Smooth muscle cell (in vitro differentiated cells): ENCODE results near the gene GUCA2A. TPM values are rescaled to one million over a fixed set of nuclear protein-coding genes. Genes with fewer than 3 reads are reported as not detected.

Experiments used
- DNase-seq: peaks from one replicate; lab custom pipeline; 2025; ENCODE audit not compliant: unreplicated experiment; lab: John Stamatoyannopoulos, UW
- H2AFZ ChIP-seq: fragments of 200-600 bp; sonication (generic); 2 replicates; pipeline ENCODE4 v1.6.0; 2016; ENCODE audit warnings: antibody characterized with exemption, low read depth, mild to moderate bottlenecking
- H3F3A ChIP-seq: fragments of 200-600 bp; sonication (generic); 2 replicates; pipeline ENCODE4 v1.6.0; 2017; ENCODE audit warnings: antibody characterized with exemption, low read depth
- H3K27ac ChIP-seq: fragments of 200-600 bp; sonication (generic); 2 replicates; pipeline ENCODE4 v1.5.1; 2016; ENCODE audit warnings: low read depth, mild to moderate bottlenecking
- H3K27me3 ChIP-seq: fragments of 200-600 bp; sonication (generic); 2 replicates; pipeline ENCODE4 v1.6.1; 2016; ENCODE audit warnings: low read depth, mild to moderate bottlenecking
- H3K36me3 ChIP-seq: fragments of 200-600 bp; sonication (generic); 2 replicates; pipeline ENCODE4 v1.5.1; 2016; ENCODE audit warnings: low read depth
- H3K4me1 ChIP-seq: fragments of 200-600 bp; sonication (generic); 2 replicates; pipeline ENCODE4 v1.5.1; 2016; ENCODE audit warnings: low read depth
- H3K4me2 ChIP-seq: fragments of 200-600 bp; sonication (generic); 2 replicates; pipeline ENCODE4 v1.6.0; 2016; ENCODE audit warnings: mild to moderate bottlenecking
- H3K4me3 ChIP-seq: fragments of 200-600 bp; sonication (generic); 2 replicates; pipeline ENCODE4 v1.5.1; 2016; ENCODE audit warnings: mild to moderate bottlenecking
- H3K79me2 ChIP-seq: fragments of 200-600 bp; sonication (generic); 2 replicates; pipeline ENCODE4 v1.6.0; 2016; ENCODE audit warnings: low read depth, mild to moderate bottlenecking
- H3K9ac ChIP-seq: fragments of 200-600 bp; sonication (generic); 2 replicates; pipeline ENCODE4 v1.6.0; 2016; ENCODE audit warnings: low read depth
- H3K9me3 ChIP-seq: fragments of 200-600 bp; sonication (generic); replicated peaks from 2 replicates; pipeline ENCODE4 v1.5.1; 2016; ENCODE audit warnings: low read depth
- H4K20me1 ChIP-seq: fragments of 200-600 bp; sonication (generic); 2 replicates; pipeline ENCODE4 v1.6.0; 2016; ENCODE audit warnings: low read depth
- CTCF ChIP-seq: fragments of 200-600 bp; sonication (generic); IDR thresholded peaks from 2 replicates; pipeline ENCODE4 v1.5.1; 2017; ENCODE audit warnings: borderline replicate concordance, mild to moderate bottlenecking, antibody characterized with exemption; ENCODE audit not compliant: insufficient read depth, poor library complexity, severe bottlenecking
- WGBS: methylation state at CpG from one replicate; pipeline ENCODE4 v1.1.7; 2016; ENCODE audit warnings: low lambda C conversion rate; 5-methylcytosine and 5-hydroxymethylcytosine counted together
- polyA plus RNA-seq: library from polyadenylated mRNA; unstranded; fragments of >200 nt; fragmentation: Nextera tagmentation; extraction: Ambion mirVana; gene quantifications from 2 replicates; pipeline ENCODE4 v1.2.1, GENCODE V29; 2016
- total RNA-seq: library from RNA; depleted of rRNA; stranded (reverse); fragments of >200 nt; gene quantifications from 2 replicates; pipeline ENCODE4 v1.2.3, GENCODE V29; 2014

GUCA2A gene
- total and polyA plus RNA-seq, 2 experiments from 2014 or later: not detected

DNA sequence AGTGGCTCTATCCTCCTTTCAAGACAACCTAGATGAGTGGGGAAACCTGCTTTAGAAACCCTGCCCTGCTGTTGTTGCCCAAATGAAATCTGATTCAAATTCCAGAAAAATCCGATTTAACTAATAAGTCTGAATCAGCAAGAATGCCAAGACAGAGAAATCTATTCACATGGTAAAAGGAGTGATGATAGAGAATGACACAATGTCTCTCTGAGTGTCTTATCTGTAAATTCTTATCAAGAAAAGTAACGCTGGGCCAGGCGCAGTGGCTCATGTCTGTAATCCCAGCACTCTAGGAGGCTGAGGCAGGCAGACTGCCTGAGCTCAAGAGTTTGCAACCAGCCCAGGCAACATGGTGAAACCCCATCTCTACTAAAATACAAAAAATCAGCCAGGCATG is 13.7 kb upstream of the GUCA2A start:
- 11% methylated on average over 3 of the region's 3 CpGs for WGBS
- Histone ChIP-seq H3K27me3 (no peaks in the 10 kb centered on the region), H3K36me3 (no peaks in the 10 kb centered on the region), H3K9me3 (no peaks in the 10 kb centered on the region), H3K4me3 (no peak overlapping the region), H3K4me1 (peaks cover 6% of the 10 kb centered on the region), H2AFZ (no peak overlapping the region), H3K4me2 (peak overlapping the region; percentile 35), H3K79me2 (no peaks in the 10 kb centered on the region), H3K27ac (peak overlapping the region; percentile 42), H3K9ac (no peak overlapping the region), H3F3A (peaks cover 16% of the 10 kb centered on the region), H4K20me1 (peaks cover 38% of the 10 kb centered on the region)
- DNase-seq: no peak
- no peak for TF ChIP-seq CTCF

- Histone ChIP-seq H3K79me2 (no peaks in the 10 kb centered on the region), H3K27me3 (no peaks in the 10 kb centered on the region), H2AFZ (no peak overlapping the region), H4K20me1 (peaks cover 42% of the 10 kb centered on the region), H3K9me3 (no peaks in the 10 kb centered on the region), H3K4me1 (peaks cover 6% of the 10 kb centered on the region), H3K9ac (no peak overlapping the region), H3K4me3 (no peak overlapping the region), H3K27ac (peak overlapping the region; percentile 42), H3K36me3 (no peaks in the 10 kb centered on the region), H3K4me2 (peak overlapping the region; percentile 35), H3F3A (peaks cover 16% of the 10 kb centered on the region)
- 35% methylated on average over 6 of the region's 6 CpGs for WGBS
- no peak for TF ChIP-seq CTCF
- no peak for DNase-seq
Observed at GRCh38 chr1:42177541-42177981, 13.0 kb upstream of the GUCA2A start.

DNA sequence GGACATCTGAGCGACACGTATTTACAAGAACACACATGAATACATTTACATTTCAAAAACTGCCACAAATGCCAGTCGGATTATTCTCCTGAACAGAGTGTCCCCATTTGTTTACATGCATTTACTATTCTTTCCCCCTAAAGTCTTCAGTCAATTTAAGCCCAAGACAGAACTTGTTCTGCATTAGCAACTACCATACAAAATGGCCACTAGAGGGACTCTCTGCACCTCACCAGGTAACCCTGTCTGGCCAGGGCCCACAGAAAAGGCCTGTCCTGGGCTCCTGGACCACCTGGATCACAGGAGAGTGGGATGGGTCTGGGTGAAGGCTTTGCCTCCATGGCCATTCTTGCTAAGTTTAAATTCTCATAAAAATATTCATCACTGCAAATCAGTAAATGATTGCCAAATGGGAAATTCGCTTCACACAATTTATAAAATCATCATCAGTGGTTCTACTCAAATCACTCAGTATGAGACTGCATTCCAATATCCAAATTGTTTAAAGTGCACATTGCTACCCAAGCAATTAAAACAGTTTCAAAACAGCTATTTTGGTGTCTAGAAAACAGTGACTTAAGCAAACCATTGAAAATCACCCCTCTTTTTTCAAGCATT is 12.5 kb upstream of the GUCA2A start:
- H2AFZ ChIP-seq: no peak overlapping the region
- H3F3A ChIP-seq: peaks cover 16% of the 10 kb centered on the region
- H3K4me2 ChIP-seq: peak overlapping the region; percentile 35
- H3K4me1 ChIP-seq: peaks cover 6% of the 10 kb centered on the region
- peaks cover 42% of the 10 kb centered on the region for H4K20me1 ChIP-seq
- no peak overlapping the region for H3K4me3 ChIP-seq
- no peak for DNase-seq
- no peaks in the 10 kb centered on the region for H3K27me3 ChIP-seq
- no peak overlapping the region for H3K9ac ChIP-seq
- peak; percentile 74 for TF ChIP-seq CTCF
- H3K36me3 ChIP-seq: no peaks in the 10 kb centered on the region
- H3K27ac ChIP-seq: peak overlapping the region; percentile 42
- H3K9me3 ChIP-seq: no peaks in the 10 kb centered on the region
- no peaks in the 10 kb centered on the region for H3K79me2 ChIP-seq
- 84% methylated on average over 4 of the region's 4 CpGs for WGBS
